GM19324 (cell line): ENCODE measurements around the gene PDRG1.

Experiments
- ATAC-seq: cut with Tn5 transposase; IDR thresholded peaks from one replicate; pipeline ENCODE4 v1.9.1; 2021; ENCODE audit warnings: mild to moderate bottlenecking, moderate library complexity; ENCODE audit not compliant: unreplicated experiment, low FRiP score

Gene PDRG1

GRCh38 chr20:31967830-31968249, 16.0 kb upstream of the PDRG1 start, which contains the start of gene XKR7:
Gene XKR7 (plus strand): TSS chr20:31968151. CDS start chr20:31968176, 25 bp downstream.
- ATAC-seq, result no peak

DNA sequence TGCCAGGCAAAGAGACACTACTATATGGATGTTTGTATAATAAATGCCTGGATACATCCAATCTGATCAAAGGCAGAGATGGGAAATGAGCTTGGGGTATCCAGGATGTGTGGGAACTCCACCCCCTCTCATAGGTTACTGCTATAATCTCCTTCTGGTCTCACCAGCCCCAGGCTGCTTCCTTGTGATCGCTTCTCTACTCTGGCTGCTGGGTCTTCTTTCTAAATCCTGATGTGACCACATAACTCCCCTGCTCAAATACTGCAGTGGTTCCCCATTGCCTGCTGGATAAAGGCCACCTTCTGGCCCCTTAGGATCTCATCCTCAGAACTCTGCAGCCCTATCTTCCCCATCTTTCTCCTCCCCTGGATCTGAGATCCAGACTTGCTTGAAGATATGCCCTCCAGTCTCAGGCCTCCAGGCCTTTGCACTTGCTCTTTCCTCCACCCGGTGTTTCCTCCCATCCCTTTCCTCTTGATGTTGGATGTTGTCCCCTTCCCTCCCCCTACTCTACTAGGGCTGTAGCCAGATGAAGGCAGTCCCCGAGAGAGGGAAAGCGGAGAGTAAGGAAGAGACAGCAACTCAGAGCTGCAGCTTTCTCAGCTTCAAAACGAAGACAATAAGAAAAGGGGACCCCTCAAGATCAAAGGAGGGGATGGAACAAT, 15.3 kb upstream of the PDRG1 start:
- no peak for ATAC-seq

- no peak for ATAC-seq
Measured at GRCh38 chr20:31963889-31964288, 12.0 kb upstream of the PDRG1 start.

DNA sequence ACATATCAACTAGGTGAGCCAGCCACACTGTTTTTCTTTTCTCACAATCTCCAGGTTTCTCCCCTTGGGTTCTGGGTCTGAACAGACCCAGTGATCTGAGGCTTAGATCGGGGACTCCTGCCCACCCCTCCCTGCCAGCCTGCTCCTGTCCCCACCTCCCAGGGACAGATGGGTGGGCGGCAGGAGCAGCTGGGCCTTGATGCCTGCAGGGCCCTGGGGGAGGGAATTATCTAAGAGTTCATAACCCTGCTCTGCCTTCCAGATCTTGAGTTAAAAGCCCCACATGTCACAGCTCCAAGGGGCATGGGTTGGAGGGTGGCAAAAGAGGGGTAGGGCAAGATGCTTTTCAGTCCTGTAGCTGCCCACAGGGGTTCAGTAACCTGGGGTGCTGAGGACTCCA, 10.9 kb upstream of the PDRG1 start:
- no peak for ATAC-seq

- no peak for ATAC-seq
Measured at GRCh38 chr20:31956556-31957526, 5.0 kb upstream of the PDRG1 start.

DNA sequence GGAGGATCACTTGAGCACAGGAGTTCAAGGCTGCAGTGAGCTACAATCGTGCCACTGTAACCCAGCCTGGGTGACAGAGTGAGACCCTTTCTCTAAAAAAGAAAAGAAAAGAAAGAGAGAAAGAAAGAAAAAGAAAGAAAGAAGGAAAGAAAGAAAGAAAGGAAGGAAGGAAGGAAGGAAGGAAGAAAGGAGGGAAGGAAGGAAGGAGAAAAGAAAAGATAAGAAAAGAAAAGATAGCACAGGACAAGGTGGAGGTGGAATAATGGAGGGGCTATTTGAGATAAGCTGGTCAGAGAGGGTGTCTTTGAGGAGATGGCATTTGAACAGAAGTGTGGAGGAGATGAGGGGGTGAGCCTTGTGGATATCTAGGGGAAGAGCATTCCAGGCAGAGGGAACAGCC, 2.7 kb upstream of the PDRG1 start:
- ATAC-seq, result no peak

GRCh38 chr20:31953556-31954148, 1.8 kb upstream of the PDRG1 start:
- no peak for ATAC-seq

- ATAC-seq, result no peak
Measured at GRCh38 chr20:31951203-31951529, 680 bp downstream of the PDRG1 start.

DNA sequence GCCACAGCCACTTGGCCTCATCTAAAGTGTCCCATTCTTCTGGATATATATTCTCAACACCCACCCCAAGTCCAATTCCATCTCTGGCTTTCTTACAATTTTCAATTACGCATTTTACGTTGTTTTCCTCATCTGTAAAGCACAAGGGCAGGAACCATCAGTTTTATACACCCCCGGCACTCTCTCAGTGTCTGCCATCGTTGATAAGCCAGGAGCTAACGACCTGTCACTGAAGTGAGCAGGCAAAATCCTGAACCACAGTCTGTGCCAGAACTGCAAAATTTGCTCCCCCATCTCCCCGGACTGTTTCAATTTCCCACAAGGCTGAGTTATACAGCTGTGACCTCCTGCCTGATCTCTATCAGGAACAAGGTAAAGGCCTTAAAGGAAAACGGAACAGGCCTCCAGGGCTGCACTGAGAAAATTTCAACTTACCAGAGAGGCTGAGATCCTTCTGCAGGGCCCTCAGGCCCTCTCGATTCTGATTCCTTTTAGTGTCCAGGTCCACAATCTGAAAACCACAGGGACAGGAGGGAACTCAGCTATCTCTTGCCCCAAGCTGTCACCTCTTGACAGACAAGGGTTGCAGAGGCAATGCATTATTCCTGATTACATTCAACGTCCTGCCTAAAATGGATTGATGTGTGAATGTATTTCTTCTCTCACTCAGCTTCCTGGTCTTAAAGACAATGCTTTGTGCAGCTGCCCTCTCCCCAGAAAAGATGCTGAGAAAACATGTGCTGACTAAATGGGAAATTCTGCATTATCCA, 1.8 kb downstream of the PDRG1 start:
- no peak for ATAC-seq

DNA sequence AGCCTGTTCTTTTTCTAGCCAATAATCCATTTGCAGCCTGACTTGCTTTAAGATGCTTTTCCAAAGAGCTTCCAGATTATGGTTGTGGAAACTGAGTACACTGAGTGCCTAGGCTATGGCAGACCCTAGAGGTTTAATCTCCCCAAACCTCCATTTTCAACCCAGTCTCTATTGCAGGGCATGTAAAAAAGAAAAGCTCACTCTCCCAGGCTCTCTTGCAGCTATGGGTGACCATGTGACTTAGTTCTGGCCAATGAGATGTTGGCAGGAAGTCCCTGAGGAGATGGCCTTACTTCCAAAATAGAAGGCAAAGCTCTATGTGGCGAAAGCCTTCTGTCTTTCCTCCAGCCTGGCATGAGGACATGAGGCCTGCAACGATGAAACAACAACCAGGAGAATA, 3.8 kb downstream of the PDRG1 start:
- no peak for ATAC-seq

GRCh38 chr20:31945785-31946184, 6.1 kb downstream of the PDRG1 start:
- no peak for ATAC-seq

- no peak for ATAC-seq
Measured at GRCh38 chr20:31945319-31945718, 6.5 kb downstream of the PDRG1 start.

GRCh38 chr20:31943052-31943471, 8.8 kb downstream of the PDRG1 start:
- no peak for ATAC-seq

- ATAC-seq, result no peak
Measured at GRCh38 chr20:31939661-31940060, 12.2 kb downstream of the PDRG1 start.

- no peak for ATAC-seq
Measured at GRCh38 chr20:31937820-31938219, 14.0 kb downstream of the PDRG1 start.

- no peak for ATAC-seq
Measured at GRCh38 chr20:31936420-31936819, 15.4 kb downstream of the PDRG1 start.

GRCh38 chr20:31934968-31935764, 16.7 kb downstream of the PDRG1 start:
- no peak for ATAC-seq

- no peak for ATAC-seq
Measured at GRCh38 chr20:31934491-31934890, 17.4 kb downstream of the PDRG1 start.

GRCh38 chr20:31933698-31934097, 18.1 kb downstream of the PDRG1 start:
- ATAC-seq, result no peak

DNA sequence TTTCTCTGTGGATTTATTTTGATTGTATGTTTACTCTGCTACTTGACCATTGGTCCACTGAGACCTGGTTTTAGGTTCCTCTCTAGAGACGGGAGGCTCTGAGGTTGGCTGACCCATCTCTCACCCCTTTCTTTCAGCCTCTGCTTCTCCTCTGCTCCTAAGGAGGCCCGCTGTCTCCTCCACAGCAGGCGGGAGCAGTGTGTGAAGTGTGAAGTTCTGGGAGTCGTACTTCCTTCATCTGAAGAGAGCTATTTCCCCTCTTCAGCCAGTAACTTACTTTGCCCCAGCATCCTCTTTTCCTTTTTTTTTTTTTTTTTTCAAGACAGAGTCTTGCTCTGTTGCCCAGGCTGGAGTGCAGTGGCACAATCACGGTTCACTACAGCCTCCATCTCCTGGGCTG, 21.1 kb downstream of the PDRG1 start:
- ATAC-seq, result no peak
